ENCODE measurements around the gene EXOG.
A peak's percentile ranks its signal among the peaks of the same experiment; 100 is the strongest.

The EXOG gene, protein sequence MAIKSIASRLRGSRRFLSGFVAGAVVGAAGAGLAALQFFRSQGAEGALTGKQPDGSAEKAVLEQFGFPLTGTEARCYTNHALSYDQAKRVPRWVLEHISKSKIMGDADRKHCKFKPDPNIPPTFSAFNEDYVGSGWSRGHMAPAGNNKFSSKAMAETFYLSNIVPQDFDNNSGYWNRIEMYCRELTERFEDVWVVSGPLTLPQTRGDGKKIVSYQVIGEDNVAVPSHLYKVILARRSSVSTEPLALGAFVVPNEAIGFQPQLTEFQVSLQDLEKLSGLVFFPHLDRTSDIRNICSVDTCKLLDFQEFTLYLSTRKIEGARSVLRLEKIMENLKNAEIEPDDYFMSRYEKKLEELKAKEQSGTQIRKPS

DNA sequence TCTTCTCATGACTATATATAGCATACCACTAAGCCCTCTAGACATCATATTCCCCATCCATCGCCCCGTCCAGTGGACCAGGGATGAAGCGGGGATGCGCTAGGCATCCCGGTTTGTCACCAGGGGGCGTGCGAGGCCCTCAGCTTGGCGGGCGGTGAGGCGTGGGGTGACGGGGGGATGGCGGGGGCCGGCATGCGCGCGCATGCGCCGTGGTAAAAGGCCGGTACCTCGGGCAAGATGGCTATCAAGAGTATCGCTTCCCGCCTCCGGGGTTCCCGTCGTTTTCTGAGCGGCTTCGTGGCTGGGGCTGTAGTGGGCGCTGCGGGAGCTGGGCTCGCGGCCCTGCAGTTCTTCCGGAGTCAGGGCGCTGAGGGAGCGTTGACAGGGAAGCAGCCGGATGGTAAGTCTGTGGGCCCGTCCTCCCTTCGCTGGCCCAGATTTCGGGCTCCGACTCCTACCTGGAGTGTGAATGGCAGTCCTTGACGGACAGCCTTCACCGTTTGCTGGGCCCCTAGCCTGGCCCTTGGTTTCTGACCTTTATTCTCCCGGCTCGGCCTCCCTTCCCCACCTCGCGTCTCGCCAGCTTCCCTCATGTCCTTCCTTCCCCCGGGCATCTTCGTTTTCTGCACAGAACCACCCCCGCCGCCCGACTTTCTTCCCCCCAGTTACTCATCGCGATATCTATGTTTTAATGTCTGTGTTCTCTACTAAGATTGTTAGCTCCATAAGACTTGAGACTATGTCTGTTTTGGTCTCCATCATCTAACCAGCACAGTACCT, at the start of gene EXOG:
Gene EXOG, plus strand, starts transcription at position 210 of the 780 bp plus-strand sequence. Its CDS starts 28 bp downstream, at position 238.
- peak; percentile 53 for DNase-seq

DNA sequence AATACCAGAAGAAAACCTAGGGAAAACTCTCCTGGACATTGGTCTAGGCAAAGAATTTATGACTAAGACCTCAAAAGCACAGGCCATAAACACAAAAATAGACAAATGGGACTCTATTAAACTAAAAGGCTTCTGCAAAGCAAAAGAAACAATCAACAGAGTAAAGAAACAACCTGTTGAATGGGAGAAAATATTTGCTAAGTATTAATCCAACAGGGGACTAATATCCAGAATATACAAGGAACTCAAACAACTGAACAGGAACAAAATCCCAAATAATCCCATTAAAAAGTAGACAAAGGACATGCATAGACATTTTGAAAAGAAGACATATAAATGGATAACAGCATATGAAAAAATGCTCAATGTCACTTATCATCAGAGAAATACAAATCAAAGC, 49.3 kb upstream of the EXOG start:
- DNase-seq = no peak

DNA sequence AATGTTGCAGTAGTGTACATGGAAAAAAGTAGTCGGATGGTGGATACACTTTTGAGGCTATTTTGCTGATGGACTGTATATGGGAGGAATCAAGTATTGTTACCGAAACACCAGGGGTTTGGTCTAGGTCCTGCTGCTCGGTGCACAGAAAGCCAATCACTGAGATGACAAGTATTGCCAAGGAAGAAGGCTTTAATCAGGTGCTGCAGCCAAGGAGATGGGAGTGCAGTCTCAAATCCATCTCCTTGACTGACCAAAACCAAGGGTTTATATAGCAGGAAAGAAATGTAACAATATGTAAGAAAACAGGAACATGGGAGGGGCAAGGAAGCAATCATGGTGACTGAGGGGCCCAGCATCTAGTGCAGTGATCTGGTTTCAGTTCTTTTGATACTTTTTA, 45.3 kb upstream of the EXOG start:
- DNase-seq = no peak

DNA sequence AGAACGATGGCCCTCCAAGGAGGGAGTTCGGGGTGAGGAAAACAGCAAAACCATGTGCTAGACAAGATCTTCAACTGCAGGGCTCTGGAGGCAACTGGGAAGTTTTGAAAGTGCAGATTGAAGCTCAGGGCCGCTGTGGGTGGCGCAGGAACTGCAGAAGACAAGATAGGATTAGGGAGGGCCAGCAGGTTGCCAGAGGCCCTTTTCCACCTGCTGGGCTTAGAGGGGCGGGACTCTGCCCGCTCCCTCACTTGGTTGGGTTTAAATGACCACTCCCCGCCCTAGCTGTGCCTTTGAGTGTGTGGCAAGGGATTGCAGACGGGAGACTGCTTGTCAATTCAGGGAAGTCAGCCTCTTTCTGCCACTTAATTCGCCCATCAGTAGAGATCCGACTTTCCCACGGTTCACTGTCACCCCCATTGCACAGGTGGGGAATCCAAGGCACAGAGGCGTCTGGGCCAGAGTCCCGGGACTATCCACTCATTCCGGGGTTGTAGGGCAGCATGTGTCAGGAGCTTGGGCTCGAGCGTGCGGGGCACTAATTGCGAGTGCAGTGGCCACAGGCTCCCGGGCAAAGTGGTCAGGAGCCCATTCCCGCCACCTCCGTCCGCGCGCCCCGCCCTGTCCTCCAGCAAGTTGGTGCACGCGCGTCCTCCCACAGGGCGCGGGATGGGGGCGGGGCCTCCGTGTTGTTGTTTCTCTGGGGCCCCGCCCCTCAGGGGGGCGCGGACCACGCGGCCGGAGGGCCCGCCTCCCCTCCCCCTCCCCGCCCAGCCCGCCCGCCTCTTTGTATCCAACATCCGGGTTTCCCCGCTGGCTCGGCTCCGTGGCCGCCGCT, 42.8 kb upstream of the EXOG start, which contains the start of gene ACVR2B:
Gene ACVR2B, plus strand, starts transcription at position 816 of the 838 bp plus-strand sequence. CDS start 433 bp downstream, outside the sequence.
- DNase-seq = peak; percentile 33

DNA sequence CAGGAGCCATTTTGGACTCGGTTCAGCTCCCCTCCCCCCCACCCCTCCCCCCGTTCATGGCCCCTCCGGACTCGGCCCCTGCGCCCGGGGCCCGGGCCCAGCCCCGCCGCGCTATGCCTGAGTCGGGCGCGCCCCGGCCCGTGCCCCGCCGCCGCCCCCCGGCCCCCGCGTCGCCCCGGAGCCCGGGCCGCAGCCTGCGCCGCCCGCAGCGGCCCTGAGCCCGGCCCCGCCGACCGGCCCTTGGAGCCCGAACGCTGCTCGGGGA, 42.3 kb upstream of the EXOG start:
- no peak for DNase-seq

DNA sequence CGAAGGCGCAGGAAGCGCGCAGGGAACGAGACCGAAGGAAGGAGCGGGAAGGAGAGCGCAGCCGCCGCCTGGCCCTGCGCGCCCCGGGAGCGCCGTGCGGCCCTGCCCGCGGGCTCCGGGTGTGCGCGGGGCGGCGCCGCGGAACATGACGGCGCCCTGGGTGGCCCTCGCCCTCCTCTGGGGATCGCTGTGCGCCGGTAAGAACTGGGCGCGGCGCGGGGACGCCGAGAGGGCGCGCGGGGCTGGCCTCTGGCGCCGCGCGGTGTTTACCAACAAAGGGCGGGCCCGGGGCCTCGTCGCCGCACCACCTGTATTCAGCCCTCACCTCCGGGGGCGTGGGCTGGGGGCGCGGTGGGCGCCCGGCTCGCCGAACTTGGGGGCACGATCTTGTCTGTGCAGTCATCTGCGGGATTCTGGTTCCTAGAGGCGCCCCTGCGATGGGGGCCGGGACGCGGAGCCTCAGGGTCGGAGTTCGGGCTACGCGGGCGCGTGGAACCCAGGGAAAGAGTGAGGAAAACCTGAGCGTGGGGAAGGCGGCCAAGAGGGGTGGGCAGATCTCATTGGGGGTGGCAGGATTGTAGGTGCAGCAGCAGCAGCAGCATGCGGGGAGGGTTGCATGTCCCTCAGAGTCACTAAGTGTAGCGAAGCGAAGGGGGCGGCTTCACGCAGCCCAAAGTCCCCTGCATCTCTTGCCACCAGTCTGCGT, 41.8 kb upstream of the EXOG start:
- DNase-seq = no peak

DNA sequence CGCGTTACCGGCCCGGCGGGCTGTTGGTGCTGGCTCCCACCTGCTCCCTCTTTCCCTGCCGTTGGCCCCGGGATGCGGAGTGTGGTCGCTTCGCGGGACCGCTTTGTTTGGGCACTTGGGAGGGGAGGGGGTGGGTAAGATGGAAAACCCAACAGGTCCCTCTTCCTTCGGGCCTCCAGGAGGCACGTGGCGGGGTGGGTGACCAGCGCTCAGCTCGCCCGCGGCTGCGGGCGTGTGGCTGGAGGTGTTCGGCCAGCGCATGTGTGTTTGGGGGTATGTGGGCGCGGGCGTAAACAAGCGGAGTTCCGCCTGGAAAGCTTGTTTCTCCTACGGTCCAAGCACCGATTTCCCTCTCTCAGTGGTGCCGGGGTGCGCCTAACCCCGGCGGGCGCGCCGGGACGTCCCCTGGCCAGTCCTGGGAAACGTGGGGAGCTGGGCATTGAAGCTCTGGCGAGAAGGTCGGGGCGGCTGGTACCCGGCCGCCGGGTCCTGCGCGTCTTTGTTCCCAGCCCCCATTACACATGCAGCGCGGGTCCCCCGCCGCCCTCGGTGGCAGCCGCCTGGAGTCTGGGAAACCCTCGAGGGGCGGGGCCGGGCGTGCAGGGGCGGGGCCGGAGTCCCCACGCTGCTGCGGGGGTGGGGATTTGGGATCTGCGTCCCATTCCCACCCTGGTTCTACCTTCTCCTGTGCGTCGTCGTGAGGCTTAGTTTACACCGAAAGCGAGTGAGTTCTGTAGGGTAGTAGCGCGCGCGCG, 41.1 kb upstream of the EXOG start:
- DNase-seq = no peak

DNA sequence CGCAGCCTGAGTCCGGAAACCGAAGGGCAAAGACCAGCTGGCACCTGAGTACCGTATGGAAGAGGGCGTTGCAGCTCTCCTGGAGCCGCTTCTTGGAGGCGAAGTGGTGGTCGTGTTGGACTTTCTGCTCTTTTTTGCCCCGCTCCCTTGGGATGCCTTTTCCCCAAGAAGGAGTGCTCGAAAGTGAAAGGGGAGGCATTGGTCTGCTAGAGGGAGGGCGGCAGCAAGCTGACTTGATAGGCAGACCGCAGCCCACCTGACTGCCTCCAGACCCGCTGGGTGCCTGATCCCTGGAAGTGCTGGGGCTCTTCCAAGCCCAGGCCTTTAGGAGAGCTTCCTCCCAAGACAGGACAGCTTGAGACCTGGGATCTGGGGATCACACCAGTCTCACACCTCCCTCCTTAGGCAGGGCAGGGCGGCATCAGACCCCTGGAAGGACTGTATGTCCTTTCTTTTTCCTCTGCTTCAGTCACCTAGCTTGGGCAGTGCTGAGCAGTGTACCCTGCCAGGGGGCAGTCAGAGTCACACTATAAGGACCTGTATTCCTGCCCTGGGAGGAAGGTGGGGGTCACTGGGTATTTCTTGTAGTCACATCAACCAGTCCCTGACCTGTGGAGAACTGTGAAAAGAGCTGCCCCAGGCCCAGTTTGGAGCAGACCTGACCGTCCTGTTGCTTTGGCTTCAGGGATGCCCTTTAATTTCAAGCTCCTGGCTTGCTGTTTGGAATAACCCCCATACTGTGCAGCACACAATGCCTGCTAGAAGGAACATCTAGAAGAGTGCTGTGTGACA, 40.3 kb upstream of the EXOG start:
- no peak for DNase-seq

DNA sequence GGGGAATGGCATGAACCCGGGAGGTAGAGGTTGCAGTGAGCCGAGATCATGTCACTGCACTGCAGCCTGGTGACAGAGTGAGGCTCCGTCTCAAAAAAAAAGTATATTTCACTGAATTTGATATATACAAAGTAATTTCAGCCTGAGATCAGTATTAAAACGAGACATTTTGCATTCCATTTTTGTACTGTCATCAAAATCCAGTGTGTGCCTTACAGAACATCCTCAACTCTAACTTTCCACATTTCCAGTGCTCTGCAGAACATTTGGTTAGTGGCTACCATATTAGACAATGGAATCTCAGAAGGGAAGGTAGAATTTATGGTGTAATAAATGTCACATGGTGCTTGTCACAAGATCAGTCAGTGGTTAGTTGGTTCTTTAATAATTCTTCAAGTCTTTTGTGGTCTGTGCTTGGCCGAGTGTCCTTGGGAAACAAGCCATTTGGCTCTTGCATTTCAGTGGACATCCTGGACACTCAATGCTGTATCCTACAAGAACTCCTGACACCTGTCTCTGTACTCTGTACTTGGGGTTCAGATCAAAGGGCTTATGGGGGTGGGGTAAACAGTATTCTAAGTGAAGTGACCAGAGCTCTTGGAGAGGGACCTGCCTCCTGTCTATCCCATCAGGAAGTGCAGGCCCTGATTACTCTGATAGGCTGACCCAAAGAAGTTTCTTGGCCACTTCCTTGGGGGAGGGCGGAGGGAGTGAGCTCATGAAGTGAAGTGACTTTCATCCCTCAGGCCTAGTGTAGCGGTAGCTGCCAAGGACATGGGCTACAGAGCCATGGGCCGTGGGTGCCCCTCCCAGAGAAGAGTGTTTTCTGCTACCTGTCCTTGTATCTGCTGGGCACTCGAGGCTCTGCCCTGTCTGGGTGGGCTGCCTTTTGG, 38.8 kb upstream of the EXOG start:
- DNase-seq = no peak

DNA sequence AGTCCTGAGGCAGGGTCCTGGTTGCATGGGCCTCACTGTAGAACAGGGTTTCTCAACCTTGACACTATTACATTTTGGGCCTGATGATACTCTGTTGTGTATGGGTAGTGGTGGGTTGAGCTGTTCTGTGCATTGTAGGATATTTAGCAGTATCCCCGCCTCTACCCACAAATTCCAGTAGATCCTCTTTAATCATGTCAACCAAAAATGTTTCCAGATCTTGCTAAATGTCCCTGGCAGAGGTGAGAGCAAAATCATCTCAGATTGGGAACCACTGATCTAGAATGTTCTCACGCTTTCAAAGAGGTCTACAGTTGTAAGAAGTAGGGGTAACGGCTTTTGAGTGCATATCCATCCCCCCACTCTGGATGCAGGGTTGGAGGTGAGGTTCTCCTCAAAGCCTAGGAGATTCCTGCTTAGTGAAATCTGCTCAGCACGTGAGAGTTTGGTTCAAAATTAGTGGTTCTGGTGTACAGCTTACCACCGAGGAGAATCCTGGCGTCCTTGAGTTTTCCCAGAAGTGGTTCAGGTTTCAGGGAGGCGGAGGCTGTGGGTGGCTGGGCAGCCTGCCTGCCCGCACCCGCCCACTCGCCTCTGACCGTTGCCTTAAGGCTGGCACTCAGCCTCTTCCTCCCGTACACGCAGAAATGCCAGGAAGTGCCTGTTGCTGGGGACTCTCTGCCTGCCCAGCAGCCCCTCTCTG, 37.2 kb upstream of the EXOG start:
- DNase-seq = no peak

DNA sequence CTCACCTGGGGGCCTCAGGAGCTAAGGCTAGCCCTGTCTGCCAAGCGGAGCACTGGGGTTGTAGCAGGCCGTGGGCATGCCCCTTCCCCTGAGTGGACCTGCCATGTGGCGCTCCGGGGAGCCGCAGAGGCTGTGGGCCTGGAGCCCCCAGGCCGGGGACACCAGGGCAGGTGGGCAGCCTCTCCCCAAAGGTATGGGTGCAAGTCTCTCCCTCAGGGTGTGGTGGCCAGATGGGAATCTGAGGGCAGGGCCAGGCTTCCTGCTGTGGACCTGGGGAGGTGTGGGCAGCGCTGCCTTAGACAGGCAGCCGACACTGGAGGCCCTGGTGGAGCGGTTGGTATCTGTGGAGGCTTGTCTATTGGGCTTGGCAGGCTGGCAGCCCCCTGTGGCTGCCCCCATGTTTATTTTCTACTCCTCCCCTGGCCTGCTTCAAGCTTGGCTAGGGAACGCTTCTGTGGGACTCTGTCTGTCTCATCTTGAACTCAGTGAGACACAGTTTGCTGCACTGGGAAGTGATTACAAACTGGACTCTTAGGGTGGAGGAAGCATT, 36.6 kb upstream of the EXOG start:
- no peak for DNase-seq

DNA sequence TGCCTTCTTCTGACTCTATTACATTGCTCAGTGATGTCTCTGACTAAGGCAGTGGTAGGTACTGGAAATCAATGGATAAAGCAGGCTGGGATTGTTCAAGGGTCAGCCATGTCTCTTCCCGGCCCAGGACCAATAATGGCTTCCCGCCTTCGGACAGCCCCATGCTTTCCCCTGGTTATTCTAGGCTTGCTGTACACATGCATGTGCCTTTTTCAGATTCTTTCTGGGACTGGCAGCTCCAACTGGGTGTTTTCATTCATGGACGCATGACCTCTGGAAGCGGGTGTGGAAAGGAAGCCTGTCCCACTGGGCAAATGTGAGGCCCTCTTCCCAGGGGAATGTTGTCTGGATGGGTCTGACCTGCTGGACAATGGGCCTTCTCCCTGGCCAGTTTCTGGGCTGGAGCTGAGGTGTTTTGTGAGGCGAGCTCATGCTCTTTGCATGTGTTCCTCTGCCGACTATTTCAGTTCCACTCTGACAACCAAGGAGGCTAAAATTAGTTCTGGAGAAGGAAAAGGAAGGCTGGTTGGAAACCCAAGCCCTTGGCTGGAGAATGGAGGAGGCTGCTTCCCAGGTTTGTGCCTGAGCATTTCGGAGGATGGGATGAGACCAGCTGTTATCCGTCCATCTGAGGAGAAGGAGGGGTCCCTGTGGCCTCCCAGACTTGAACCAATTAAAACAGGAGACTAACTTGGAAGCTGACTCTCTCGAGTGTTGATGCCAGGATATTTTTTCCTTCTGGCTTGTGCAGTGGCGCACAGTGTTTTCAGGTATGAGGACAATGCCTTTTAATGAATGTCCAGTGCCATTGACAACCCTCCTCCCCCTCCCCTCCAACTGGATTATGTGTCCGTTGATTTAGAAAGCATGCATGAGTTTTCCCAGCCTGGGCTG, 35.5 kb upstream of the EXOG start:
- DNase-seq = no peak

DNA sequence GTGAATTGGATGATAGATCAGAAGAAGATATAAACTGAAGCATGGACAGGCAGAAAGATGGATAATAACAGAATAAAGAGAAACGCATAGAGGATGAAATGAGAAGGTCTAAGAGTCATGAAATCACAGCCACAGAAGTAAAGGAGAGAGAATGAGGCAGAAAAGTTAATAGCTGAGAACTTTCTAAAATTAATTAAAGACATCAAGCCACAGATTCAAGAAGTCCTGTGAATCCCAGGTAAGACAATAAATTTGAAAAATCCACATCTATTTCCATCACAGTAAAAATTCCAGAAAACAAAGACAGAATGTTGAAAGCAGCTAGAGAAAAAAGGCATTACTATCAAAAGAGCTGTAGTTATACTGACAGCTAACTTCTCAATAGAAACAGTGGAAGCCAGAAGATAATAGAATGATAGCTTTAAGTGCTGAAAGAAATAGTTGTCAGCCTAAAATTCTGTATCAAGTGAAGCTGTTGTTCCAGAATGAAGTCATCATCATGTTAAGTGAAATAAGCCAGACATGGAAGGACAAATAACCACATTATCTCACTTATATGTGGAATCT, 30.5 kb upstream of the EXOG start:
- no peak for DNase-seq

DNA sequence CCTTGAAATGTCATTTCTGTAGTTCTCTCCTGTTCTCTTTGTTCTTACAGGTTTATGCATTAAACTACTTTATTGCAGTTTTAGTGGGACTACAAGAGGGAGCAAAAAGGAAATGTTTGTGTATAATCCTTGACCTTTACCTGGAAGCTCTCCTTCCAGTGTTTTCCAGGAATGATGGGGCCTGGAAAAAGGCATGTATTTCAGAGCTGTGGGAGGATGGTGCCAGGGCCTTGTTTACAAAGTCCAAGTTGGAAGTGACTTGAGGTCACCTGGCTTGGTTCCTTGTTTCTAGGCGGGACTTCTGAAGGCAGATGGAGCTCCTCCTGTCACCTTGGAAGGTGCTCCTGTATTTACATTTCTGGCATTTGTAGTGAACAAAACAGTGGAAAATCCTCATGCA, 27.4 kb upstream of the EXOG start:
- no peak for DNase-seq

DNA sequence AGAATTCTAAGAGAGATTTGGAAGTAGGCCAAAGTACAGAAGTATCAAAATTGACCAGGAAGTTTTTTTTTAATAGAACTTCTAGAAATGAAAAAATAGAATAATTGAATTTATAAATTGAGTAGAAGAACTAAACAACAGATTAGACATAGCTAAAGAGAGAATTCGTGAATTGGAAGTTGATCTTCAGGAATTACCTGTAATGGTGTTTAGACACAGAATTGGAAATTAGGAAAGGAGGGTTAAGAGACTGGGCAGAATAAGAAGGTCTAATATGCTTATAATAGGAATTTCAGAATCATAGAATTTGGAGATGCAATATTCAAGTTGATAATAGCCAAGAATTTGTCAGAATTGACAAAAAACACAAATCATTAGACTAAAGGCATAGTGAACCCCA, 26.3 kb upstream of the EXOG start:
- no peak for DNase-seq

DNA sequence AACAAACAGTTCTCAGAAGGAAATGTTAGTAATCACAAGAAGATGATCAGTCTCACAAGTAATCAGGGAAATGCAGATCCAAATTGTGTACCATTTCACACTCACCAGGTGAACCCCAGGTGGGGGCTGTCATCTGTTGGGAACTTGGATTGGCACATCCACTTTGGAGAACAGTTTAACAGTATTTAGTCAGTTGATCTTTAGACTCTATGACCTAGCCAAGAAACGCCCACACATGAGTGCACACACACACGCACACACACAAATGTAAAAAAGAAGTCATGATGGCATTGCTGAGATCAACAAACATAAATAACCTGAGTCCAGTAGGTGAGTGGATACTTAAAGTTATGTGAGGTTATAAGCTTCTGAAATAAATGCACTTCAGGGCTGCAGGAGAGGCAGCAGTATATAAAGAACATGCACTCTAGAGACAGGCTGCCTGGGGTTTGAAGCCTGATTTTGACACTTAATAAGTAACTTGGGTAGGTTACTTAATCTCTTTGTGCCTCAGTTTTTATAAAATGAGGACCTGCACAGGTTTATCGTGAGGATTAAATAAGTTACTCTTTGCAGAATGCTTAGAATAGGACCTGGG, 24.8 kb upstream of the EXOG start:
- no peak for DNase-seq

DNA sequence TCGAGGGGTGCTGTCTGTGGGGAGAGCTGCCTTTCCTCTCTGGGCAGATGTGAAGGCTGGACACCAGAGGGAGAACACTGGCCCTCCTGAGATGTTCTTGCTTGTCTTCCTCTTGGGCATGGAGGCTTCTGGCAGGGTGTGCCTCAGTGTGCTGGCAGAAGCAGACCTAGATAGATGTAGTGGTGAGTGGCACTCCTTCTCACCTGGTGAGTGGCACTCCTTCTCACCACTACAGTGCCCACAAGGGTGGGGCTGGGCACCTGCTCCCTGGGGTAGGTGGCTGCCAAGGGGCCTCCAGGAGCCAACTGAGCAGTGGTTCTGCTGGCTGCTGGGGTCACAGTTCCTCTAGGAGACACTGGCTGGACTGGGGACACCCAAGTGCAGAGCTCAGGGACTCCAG, 23.8 kb upstream of the EXOG start:
- DNase-seq = no peak
